Activated CD4-positive, alpha-beta T cell treated with anti-CD3 and anti-CD28 coated beads, Interleukin-2, amount 10 ng/mL, durations not matched to agents 7 days and 5 days (primary cell): Measurements from ENCODE around the gene ATF7IP2. TPM values are rescaled to one million over a fixed set of nuclear protein-coding genes. Genes with fewer than 3 reads are reported as not detected.
A peak's percentile ranks its signal among the peaks of the same experiment; 100 is the strongest.
"Not testable (repeated sequence)": the region's sequence is repeated elsewhere in the genome, so short reads cannot be mapped to it uniquely, and the experiment has no call there.

Source experiments
- CTCF ChIA-PET: fragments of 350-600 bp; sonication (Branson Sonifier 250); formaldehyde crosslinking; loops from one replicate; lab custom pipeline; 2021; ENCODE audit warnings: antibody characterized with exemption; lab: Charles Lee
- POLR2A ChIA-PET: fragments of 350-600 bp; sonication (Branson Sonifier 250); formaldehyde crosslinking; loops from one replicate; lab custom pipeline; 2021; ENCODE audit warnings: antibody characterized with exemption; lab: Charles Lee
- DNase-seq: peaks from one replicate; pipeline ENCODE4 v3.0.0-alpha.2; 2020
- H3K27ac Mint-ChIP-seq: one replicate; pipeline ENCODE4 v1.8.0; 2021; ENCODE audit warnings: mild to moderate bottlenecking, moderate library complexity, mixed read lengths
- H3K27me3 Mint-ChIP-seq: one replicate; pipeline ENCODE4 v1.8.0; 2021; ENCODE audit warnings: mixed read lengths
- H3K36me3 Mint-ChIP-seq: one replicate; pipeline ENCODE4 v1.8.0; 2021; ENCODE audit warnings: low read depth, mixed read lengths
- H3K4me1 Mint-ChIP-seq: one replicate; pipeline ENCODE4 v1.8.0; 2021; ENCODE audit warnings: mixed read lengths
- H3K4me3 Mint-ChIP-seq: one replicate; pipeline ENCODE4 v1.8.0; 2021; ENCODE audit warnings: mild to moderate bottlenecking, moderate library complexity, mixed read lengths
- H3K9me3 Mint-ChIP-seq: one replicate; pipeline ENCODE4 v1.8.0; 2021; ENCODE audit warnings: mixed read lengths
- total RNA-seq, 2 experiments: library from RNA; stranded (reverse); gene quantifications; one replicate each; pipeline ENCODE4 v1.2.3, GENCODE V29; 2021

Gene ATF7IP2
- total RNA-seq, 2 experiments from 2014 or later, result 34.7 to 38.1 TPM

GRCh38 chr16:10485698-10486382 lies 100.0 kb downstream of the ATF7IP2 start:
- H3K9me3 Mint-ChIP-seq, result peaks cover 36% of the 10 kb centered on the region
- no peaks in the 10 kb centered on the region for H3K4me1 Mint-ChIP-seq
- H3K27ac Mint-ChIP-seq, result no peak overlapping the region
- H3K27me3 Mint-ChIP-seq, result no peaks in the 10 kb centered on the region
- DNase-seq, result no peak
- CTCF ChIA-PET, result interaction anchor here (0.6 to 1.2 kb wide), 3 partner anchors 34 to 203 kb away, joined by 3 to 4 read pairs (median 3); no protein-coding TSS in a partner anchor
- POLR2A ChIA-PET, result no interaction called here
- H3K36me3 Mint-ChIP-seq, result peaks cover 33% of the 10 kb centered on the region
- no peak overlapping the region for H3K4me3 Mint-ChIP-seq

- peaks cover 30% of the 10 kb centered on the region for H3K9me3 Mint-ChIP-seq
- H3K4me1 Mint-ChIP-seq, result no peaks in the 10 kb centered on the region
- ChIA-PET CTCF (no interaction called here), POLR2A (no interaction called here)
- H3K27me3 Mint-ChIP-seq, result no peaks in the 10 kb centered on the region
- H3K27ac Mint-ChIP-seq, result no peak overlapping the region
- peaks cover 7% of the 10 kb centered on the region for H3K36me3 Mint-ChIP-seq
- no peak for DNase-seq
- H3K4me3 Mint-ChIP-seq, result no peak overlapping the region
These were observed 104.3 kb downstream of the ATF7IP2 start for GRCh38 chr16:10490141-10490540.

- Mint-ChIP-seq H3K27ac (no peak overlapping the region), H3K4me1 (no peaks in the 10 kb centered on the region), H3K36me3 (no peaks in the 10 kb centered on the region), H3K9me3 (peaks cover 16% of the 10 kb centered on the region), H3K27me3 (no peaks in the 10 kb centered on the region), H3K4me3 (no peak overlapping the region)
- ChIA-PET CTCF (interaction anchor here (1.2 kb wide), 1 partner anchor 8 kb away, joined by 3 read pairs; no protein-coding TSS in a partner anchor), POLR2A (no interaction called here)
- DNase-seq, result no peak
These were observed 107.4 kb downstream of the ATF7IP2 start for GRCh38 chr16:10493276-10493675.

- Mint-ChIP-seq H3K36me3 (no peaks in the 10 kb centered on the region), H3K27ac (no peak overlapping the region), H3K27me3 (no peaks in the 10 kb centered on the region), H3K4me3 (no peak overlapping the region), H3K4me1 (no peaks in the 10 kb centered on the region), H3K9me3 (peaks cover 16% of the 10 kb centered on the region)
- CTCF ChIA-PET, result interaction anchor here (1.2 kb wide), 1 partner anchor 10 kb away, joined by 3 read pairs; no protein-coding TSS in a partner anchor
- DNase-seq, result no peak
- POLR2A ChIA-PET, result no interaction called here
These were observed 108.6 kb downstream of the ATF7IP2 start for GRCh38 chr16:10494343-10495030.

- no peak overlapping the region for H3K4me3 Mint-ChIP-seq
- no peak overlapping the region for H3K27ac Mint-ChIP-seq
- CTCF ChIA-PET, result no interaction called here
These were observed 109.1 kb downstream of the ATF7IP2 start for GRCh38 chr16:10495031-10495345.

GRCh38 chr16:10497132-10498101 lies 111.6 kb downstream of the ATF7IP2 start:
- Mint-ChIP-seq H3K27ac (no peak overlapping the region), H3K27me3 (no peaks in the 10 kb centered on the region), H3K4me3 (no peak overlapping the region), H3K36me3 (no peaks in the 10 kb centered on the region), H3K4me1 (no peaks in the 10 kb centered on the region), H3K9me3 (peaks cover 16% of the 10 kb centered on the region)
- CTCF ChIA-PET, result interaction anchor here (1.3 kb wide), 1 partner anchor 12 kb away, joined by 6 read pairs; no protein-coding TSS in a partner anchor
- POLR2A ChIA-PET, result no interaction called here
- peak; percentile 37 for DNase-seq

More at GRCh38 chr16:10495031-10495345, 109.1 kb downstream of the ATF7IP2 start:
- DNase-seq, result no peak
- no peaks in the 10 kb centered on the region for H3K27me3 Mint-ChIP-seq
- H3K9me3 Mint-ChIP-seq, result peaks cover 16% of the 10 kb centered on the region
- no peaks in the 10 kb centered on the region for H3K36me3 Mint-ChIP-seq
- no peaks in the 10 kb centered on the region for H3K4me1 Mint-ChIP-seq
- POLR2A ChIA-PET, result no interaction called here

- ChIA-PET POLR2A (no interaction called here), CTCF (interaction anchor here (1.0 to 1.2 kb wide), 2 partner anchors 9 to 16 kb away, joined by 3 to 4 read pairs; no protein-coding TSS in a partner anchor)
- Mint-ChIP-seq H3K27ac (no peak overlapping the region), H3K9me3 (no peaks in the 10 kb centered on the region), H3K36me3 (no peaks in the 10 kb centered on the region), H3K27me3 (no peaks in the 10 kb centered on the region), H3K4me1 (no peaks in the 10 kb centered on the region), H3K4me3 (no peak overlapping the region)
- DNase-seq, result no peak
These were observed 114.7 kb downstream of the ATF7IP2 start for GRCh38 chr16:10500582-10500981.

- H3K27me3 Mint-ChIP-seq, result no peaks in the 10 kb centered on the region
- no peak overlapping the region for H3K27ac Mint-ChIP-seq
- H3K9me3 Mint-ChIP-seq, result no peaks in the 10 kb centered on the region
- H3K4me3 Mint-ChIP-seq, result no peak overlapping the region
- no peaks in the 10 kb centered on the region for H3K4me1 Mint-ChIP-seq
- H3K36me3 Mint-ChIP-seq, result no peaks in the 10 kb centered on the region
- POLR2A ChIA-PET, result no interaction called here
- DNase-seq, result peak; percentile 20
- CTCF ChIA-PET, result interaction anchor here (1.0 to 1.2 kb wide), 2 partner anchors 9 to 16 kb away, joined by 3 to 4 read pairs; no protein-coding TSS in a partner anchor
These were observed 115.3 kb downstream of the ATF7IP2 start for GRCh38 chr16:10501016-10501607.

GRCh38 chr16:10502776-10503175 lies 116.9 kb downstream of the ATF7IP2 start:
- ChIA-PET CTCF (no interaction called here), POLR2A (no interaction called here)
- Mint-ChIP-seq H3K27me3 (no peaks in the 10 kb centered on the region), H3K9me3 (no peaks in the 10 kb centered on the region), H3K27ac (no peak overlapping the region), H3K4me1 (no peaks in the 10 kb centered on the region), H3K36me3 (no peaks in the 10 kb centered on the region), H3K4me3 (no peak overlapping the region)
- DNase-seq, result no peak

- POLR2A ChIA-PET, result no interaction called here
- H3K27ac Mint-ChIP-seq, result no peak overlapping the region
These were observed 118.6 kb downstream of the ATF7IP2 start for GRCh38 chr16:10504404-10504885.

GRCh38 chr16:10505286-10505685 lies 119.4 kb downstream of the ATF7IP2 start:
- DNase-seq, POLR2A ChIA-PET: not testable (repeated sequence)

More at GRCh38 chr16:10504404-10504885, 118.6 kb downstream of the ATF7IP2 start:
- no peak overlapping the region for H3K4me3 Mint-ChIP-seq
- no peak for DNase-seq
- H3K4me1 Mint-ChIP-seq, result no peaks in the 10 kb centered on the region
- no peaks in the 10 kb centered on the region for H3K9me3 Mint-ChIP-seq
- CTCF ChIA-PET, result no interaction called here
- no peaks in the 10 kb centered on the region for H3K27me3 Mint-ChIP-seq
- H3K36me3 Mint-ChIP-seq, result no peaks in the 10 kb centered on the region

GRCh38 chr16:10509534-10510025 lies 123.7 kb downstream of the ATF7IP2 start:
- peak; percentile 81 for DNase-seq
- Mint-ChIP-seq H3K4me3 (no peak overlapping the region), H3K27me3 (peaks cover 2% of the 10 kb centered on the region), H3K9me3 (no peaks in the 10 kb centered on the region), H3K4me1 (peaks cover 6% of the 10 kb centered on the region), H3K27ac (no peak overlapping the region), H3K36me3 (no peaks in the 10 kb centered on the region)
- ChIA-PET CTCF (interaction anchor here (0.9 to 1.6 kb wide), 9 partner anchors 9 to 366 kb away, joined by 3 to 14 read pairs (median 5); no protein-coding TSS in a partner anchor), POLR2A (no interaction called here)

More at GRCh38 chr16:10505286-10505685, 119.4 kb downstream of the ATF7IP2 start:
- H3K9me3 Mint-ChIP-seq, CTCF ChIA-PET, H3K36me3 Mint-ChIP-seq, H3K27me3 Mint-ChIP-seq, H3K4me3 Mint-ChIP-seq, H3K27ac Mint-ChIP-seq, H3K4me1 Mint-ChIP-seq: not testable (repeated sequence)
